GM12872 (cell line): ENCODE data around the gene ZC3H8.
A peak's percentile ranks its signal among the peaks of the same experiment; 100 is the strongest.

Experiments
- TF ChIP-seq, protein P1 (sequence below): IDR thresholded peaks from 3 replicates; pipeline ENCODE4 v1.5.1; 2011; ENCODE audit warnings: low read depth, mild to moderate bottlenecking, low read length, moderate library complexity; ENCODE audit not compliant: insufficient read depth

The ZC3H8 gene

DNA sequence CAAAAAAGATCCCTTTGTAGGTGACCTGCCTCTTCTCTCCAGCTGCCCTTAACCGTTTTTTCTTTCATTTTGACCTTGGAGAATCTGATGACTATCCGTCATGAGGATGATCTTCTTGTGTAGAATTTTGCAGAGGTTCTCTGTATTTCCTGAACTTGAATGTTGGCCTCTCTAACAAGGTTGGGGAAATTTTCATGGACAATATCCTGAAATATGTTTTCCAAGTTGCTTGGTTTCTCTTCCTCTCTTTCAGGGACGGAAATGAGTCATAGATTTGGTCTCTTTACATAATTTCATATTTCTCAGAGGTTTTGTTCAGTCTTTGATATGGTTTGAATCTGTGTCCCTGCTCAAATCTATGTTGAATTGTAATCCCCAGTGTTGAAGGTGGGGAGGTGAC is 34.0 kb downstream of the ZC3H8 start:
- TF ChIP-seq, protein P1, sequence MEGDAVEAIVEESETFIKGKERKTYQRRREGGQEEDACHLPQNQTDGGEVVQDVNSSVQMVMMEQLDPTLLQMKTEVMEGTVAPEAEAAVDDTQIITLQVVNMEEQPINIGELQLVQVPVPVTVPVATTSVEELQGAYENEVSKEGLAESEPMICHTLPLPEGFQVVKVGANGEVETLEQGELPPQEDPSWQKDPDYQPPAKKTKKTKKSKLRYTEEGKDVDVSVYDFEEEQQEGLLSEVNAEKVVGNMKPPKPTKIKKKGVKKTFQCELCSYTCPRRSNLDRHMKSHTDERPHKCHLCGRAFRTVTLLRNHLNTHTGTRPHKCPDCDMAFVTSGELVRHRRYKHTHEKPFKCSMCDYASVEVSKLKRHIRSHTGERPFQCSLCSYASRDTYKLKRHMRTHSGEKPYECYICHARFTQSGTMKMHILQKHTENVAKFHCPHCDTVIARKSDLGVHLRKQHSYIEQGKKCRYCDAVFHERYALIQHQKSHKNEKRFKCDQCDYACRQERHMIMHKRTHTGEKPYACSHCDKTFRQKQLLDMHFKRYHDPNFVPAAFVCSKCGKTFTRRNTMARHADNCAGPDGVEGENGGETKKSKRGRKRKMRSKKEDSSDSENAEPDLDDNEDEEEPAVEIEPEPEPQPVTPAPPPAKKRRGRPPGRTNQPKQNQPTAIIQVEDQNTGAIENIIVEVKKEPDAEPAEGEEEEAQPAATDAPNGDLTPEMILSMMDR, result no peak

DNA sequence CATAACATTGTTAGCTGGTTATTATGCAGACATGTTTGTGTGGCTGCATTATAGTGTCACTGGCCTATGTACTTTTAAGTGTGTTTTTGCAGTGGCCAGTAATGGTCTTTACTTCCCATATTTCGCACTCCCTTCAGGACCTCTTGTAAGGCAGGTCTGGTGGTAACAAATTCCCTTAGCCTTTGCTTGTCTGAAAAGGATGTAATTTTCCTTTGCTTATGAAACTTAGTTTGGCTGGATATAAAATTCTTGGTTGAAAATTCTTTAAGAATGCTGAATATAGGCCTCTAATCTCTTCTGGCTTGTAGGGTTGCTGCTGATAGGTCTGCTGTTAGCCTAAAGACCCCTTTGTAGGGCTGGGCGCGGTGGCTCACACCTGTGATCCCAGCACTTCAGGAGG is 34.7 kb downstream of the ZC3H8 start:
- TF ChIP-seq, protein P1, result no peak

DNA sequence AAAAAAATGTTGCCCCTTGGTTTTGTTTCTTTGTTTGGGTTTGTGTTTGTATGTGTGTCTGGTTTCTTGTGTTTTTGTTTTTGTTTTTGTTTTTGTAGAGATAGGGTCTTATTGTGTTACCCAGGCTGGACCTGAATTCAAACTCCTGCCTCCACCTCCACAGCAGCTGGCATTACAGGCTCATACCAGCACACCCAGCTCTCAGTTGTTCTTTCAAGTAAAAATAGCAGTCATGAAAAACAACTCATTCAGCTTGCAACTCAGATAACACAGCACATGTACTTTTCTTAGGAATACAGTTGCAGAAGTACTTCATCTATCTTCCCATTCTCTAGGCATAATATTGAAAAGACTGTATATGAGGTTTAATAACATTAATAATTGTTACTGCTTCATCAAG is 37.0 kb downstream of the ZC3H8 start:
- TF ChIP-seq, protein P1, result no peak

DNA sequence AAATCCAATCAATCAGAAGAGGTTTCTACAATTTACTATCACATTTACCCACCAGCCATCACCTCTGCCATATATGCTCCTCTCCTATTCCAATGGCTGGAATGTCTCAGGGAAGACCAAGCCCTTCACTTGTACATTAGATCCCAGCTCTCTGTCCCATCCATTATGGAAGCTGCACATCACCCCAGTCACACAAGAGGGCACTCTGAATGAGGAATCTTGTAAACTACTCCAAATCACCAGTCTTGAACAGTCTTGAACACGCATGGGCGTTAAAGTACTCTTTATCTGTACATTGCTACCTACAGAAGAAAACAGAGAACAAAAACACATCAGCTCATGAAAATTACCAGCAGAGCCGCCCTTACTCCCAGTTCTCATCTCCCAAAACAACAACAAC is 38.7 kb downstream of the ZC3H8 start:
- TF ChIP-seq, protein P1, result 0 out of 3 replicates have a peak, but pooled peaks have one; percentile 7

DNA sequence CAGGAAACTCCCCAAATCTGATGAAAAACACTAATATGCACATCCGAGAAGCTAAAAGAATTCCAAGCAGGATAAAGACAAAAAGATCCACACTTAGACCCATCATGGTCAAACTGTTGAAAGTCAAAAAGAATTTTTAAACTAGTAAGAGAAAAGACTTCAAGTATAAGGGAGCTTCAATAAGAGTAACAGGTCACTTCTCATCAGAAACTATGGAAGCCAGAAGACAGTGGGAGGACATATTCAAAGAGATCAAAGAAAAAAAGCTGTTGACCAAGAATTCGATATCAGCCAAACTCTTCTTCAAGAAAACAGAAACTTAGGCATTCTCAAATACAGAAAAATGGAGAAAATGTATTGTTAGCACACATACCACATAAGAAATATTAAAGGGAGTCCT is 50.4 kb downstream of the ZC3H8 start:
- TF ChIP-seq, protein P1, result no peak

DNA sequence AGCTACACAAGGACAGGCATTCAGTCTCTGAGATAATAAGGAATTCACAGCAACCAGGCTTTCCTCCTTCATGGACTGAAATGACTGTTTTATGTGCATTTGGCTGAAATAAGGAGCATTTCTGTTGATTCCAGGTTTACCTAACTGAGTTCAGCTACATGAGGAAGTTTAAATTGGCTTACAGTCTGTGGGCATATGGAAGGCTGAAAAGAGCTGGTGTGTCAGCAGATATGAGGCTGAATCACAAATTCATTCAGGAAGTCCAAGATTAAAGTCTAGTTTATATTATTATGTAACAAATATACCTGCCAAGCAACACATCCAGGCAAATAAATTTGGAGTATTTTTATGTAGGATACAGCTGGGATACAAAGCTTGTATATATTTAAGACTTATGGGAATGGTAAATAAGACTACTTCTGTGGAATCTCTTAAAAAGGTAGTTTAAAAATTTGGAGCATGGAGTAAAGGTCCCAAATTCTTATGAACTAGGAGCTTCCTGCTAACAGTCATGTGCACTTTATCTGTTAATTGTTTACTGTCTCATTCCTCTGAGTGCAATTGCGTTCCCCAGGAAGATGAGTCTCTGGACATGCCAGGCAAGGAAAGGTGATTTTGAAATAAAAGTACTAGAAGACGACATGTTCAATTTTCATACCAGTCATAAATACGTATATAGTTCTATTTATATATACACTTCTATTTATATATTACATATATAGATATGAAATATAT is 53.0 kb downstream of the ZC3H8 start:
- TF ChIP-seq, protein P1, result no peak

DNA sequence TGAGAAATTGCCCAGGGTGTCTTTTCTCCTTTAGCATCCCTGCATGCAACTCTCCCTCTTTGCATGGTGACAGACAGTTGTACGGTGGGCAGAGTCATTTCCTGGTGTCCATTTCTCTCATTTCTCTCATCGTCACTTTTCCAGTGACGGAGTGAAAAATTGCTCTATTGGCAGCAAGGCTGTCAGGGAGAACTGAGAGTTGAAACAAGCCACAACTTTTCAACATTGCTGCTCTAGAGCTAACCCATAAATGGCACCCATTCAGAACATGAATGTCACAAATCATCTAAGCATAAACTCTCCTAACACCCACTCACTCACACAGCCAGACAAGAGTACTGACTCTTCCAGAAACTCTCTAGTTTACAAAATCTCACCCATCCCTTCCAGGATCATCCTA is 55.7 kb downstream of the ZC3H8 start:
- TF ChIP-seq, protein P1, result no peak

DNA sequence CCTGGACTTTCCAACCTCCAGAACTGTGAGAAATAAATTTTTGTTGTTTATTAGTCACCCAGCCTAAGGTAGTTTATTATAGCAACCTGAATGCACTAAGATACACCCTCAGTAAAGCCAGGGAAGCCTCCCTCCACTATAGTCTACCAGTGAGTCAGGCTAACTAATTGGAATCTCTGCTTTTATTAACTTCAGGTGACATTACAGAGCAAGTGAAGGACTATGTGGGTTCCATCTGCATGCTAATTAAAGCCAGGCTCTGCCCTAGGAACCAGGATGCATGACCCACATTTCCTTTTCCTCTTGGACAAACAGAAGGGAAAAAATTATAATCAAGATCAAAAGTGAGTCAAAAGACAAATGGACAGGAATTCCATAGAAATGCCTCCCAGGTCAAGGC is 56.1 kb downstream of the ZC3H8 start:
- TF ChIP-seq, protein P1, result no peak
